Keratinocyte (primary cell): ENCODE data around the gene SNX21. TPM values are rescaled to one million over a fixed set of nuclear protein-coding genes. Genes with fewer than 3 reads are reported as not detected.

ENCODE experiments used
- DNase-seq: peaks from one replicate; pipeline ENCODE4 v3.0.0-alpha.2; 2011; ENCODE audit warnings: low read depth, missing footprints, low spot score
- FAIRE-seq: peaks from 2 replicates; lab custom pipeline; 2011; peaks lifted over from hg19 to GRCh38; lab: Jason Lieb, UNC
- H2AFZ ChIP-seq: 2 replicates; pipeline ENCODE4 v1.6.0; 2012; ENCODE audit warnings: low read length, control low read depth, inconsistent platforms; ENCODE audit not compliant: control insufficient read depth
- H3K27ac ChIP-seq: 2 replicates; pipeline ENCODE4 v1.5.1; 2011; ENCODE audit warnings: low read length; ENCODE audit not compliant: control insufficient read depth, insufficient read depth
- H3K27me3 ChIP-seq: 3 replicates; pipeline ENCODE4 v1.6.0; 2011; ENCODE audit warnings: low read length; ENCODE audit not compliant: control insufficient read depth, insufficient read depth; ENCODE audit errors: extremely low read depth
- H3K36me3 ChIP-seq, 2 experiments: 2 replicates in 1 of 2; 3 replicates in 1 of 2; pipeline ENCODE4 v1.5.1; 2011; ENCODE audit warnings: low read length in 2 of 2, mild to moderate bottlenecking in 1 of 2; ENCODE audit not compliant: control insufficient read depth in 2 of 2, insufficient read depth in 2 of 2; ENCODE audit errors: extremely low read depth in 1 of 2
- H3K4me1 ChIP-seq: 3 replicates; pipeline ENCODE4 v1.5.1; 2011; ENCODE audit warnings: low read length; ENCODE audit not compliant: control insufficient read depth, insufficient read depth; ENCODE audit errors: extremely low read depth
- H3K4me2 ChIP-seq: 3 replicates; pipeline ENCODE4 v1.6.0; 2011; ENCODE audit warnings: low read depth, low read length; ENCODE audit not compliant: control insufficient read depth, insufficient read depth; ENCODE audit errors: extremely low read depth
- H3K4me3 ChIP-seq, 3 experiments: fragments of 200-600 bp in 1 of 3; sonication (generic) in 1 of 3; 2 replicates in 2 of 3; 3 replicates in 1 of 3; pipeline ENCODE4 v1.5.1; 2011 to 2016; ENCODE audit warnings: low read length in 3 of 3, mild to moderate bottlenecking in 3 of 3, control low read depth in 2 of 3, inconsistent platforms in 1 of 3, low read depth in 1 of 3, mixed read lengths in 1 of 3, mixed run types in 1 of 3, moderate library complexity in 1 of 3; ENCODE audit not compliant: control insufficient read depth in 2 of 3, insufficient read depth in 2 of 3; ENCODE audit errors: extremely low read depth in 1 of 3
- H3K79me2 ChIP-seq: 2 replicates; pipeline ENCODE4 v1.6.0; 2012; ENCODE audit warnings: low read length; ENCODE audit not compliant: control insufficient read depth, insufficient read depth
- H3K9ac ChIP-seq: 3 replicates; pipeline ENCODE4 v1.6.0; 2011; ENCODE audit warnings: low read length; ENCODE audit not compliant: control insufficient read depth, insufficient read depth; ENCODE audit errors: extremely low read depth
- H3K9me1 ChIP-seq: 3 replicates; pipeline ENCODE4 v1.6.0; 2011; ENCODE audit warnings: low read length; ENCODE audit not compliant: control insufficient read depth, insufficient read depth; ENCODE audit errors: extremely low read depth
- H3K9me3 ChIP-seq: 2 replicates; pipeline ENCODE4 v1.5.1; 2012; ENCODE audit warnings: low read depth, low read length; ENCODE audit not compliant: control insufficient read depth
- H4K20me1 ChIP-seq: 3 replicates; pipeline ENCODE4 v1.6.0; 2011; ENCODE audit warnings: low read length; ENCODE audit not compliant: control insufficient read depth, insufficient read depth; ENCODE audit errors: extremely low read depth
- EZH2 ChIP-seq: IDR thresholded peaks from one replicate; pipeline ENCODE4 v1.6.1; 2012; ENCODE audit warnings: inconsistent platforms, mild to moderate bottlenecking, low read length, moderate library complexity
- dilution Hi-C: fragments of 300-500 bp; cut with MboI; formaldehyde crosslinking; loops from one replicate; pipeline ENCODE4 v1.7.0; 2020; ENCODE audit warnings: low sequenced_read_pairs; ENCODE audit not compliant: extremely low pct_ligation_motif_present
- polyA plus RNA-seq, 5 experiments: library from polyadenylated mRNA; depleted of rRNA in 3 of 5; stranded (reverse) in 3 of 5; stranded (forward) in 1 of 5; unstranded in 1 of 5; fragments of >200 nt; gene quantifications; 1 replicate in 1 of 5; 2 replicates in 3 of 5; 3 replicates in 1 of 5; pipeline versions ENCODE4 v1.2.1 to v1.2.3, GENCODE V29; 2011 to 2012; ENCODE audit warnings: missing spikeins in 2 of 5, low read depth in 1 of 5, low replicate concordance in 1 of 5
- TF ChIP-seq, protein P1 (sequence below), 3 experiments: IDR thresholded peaks in 1 of 3; conservative IDR thresholded peaks in 1 of 3; optimal IDR thresholded peaks in 1 of 3; 2 replicates in 2 of 3; 3 replicates in 1 of 3; pipeline versions ENCODE3 to v1.5.1; 2011; ENCODE audit warnings: low read length in 3 of 3, mild to moderate bottlenecking in 3 of 3, moderate library complexity in 2 of 3, control low read depth in 1 of 3, inconsistent platforms in 1 of 3; ENCODE audit not compliant: insufficient read depth in 2 of 3; ENCODE audit errors: extremely low read depth in 1 of 3

SNX21 gene
- polyA plus RNA-seq, 1 donor (not counting 4 experiments of a cell fraction or from before 2014, with no cell fraction given): 5.2 TPM

GRCh38 chr20:45859916-45860315 is 26.3 kb downstream of the SNX21 start:
- H3K27me3 ChIP-seq: no peaks in the 10 kb centered on the region
- peaks cover 2% of the 10 kb centered on the region for H3K9me1 ChIP-seq
- dilution Hi-C loops: no loop called here
- H3K4me1 ChIP-seq: peaks cover 14% of the 10 kb centered on the region
- H3K36me3 ChIP-seq: no peaks in the 10 kb centered on the region
- H2AFZ ChIP-seq: no peak overlapping the region
- FAIRE-seq: no peak
- TF ChIP-seq, protein P1, sequence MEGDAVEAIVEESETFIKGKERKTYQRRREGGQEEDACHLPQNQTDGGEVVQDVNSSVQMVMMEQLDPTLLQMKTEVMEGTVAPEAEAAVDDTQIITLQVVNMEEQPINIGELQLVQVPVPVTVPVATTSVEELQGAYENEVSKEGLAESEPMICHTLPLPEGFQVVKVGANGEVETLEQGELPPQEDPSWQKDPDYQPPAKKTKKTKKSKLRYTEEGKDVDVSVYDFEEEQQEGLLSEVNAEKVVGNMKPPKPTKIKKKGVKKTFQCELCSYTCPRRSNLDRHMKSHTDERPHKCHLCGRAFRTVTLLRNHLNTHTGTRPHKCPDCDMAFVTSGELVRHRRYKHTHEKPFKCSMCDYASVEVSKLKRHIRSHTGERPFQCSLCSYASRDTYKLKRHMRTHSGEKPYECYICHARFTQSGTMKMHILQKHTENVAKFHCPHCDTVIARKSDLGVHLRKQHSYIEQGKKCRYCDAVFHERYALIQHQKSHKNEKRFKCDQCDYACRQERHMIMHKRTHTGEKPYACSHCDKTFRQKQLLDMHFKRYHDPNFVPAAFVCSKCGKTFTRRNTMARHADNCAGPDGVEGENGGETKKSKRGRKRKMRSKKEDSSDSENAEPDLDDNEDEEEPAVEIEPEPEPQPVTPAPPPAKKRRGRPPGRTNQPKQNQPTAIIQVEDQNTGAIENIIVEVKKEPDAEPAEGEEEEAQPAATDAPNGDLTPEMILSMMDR (optimal IDR thresholded peaks at IDR 0.05 in 1 of 3, IDR thresholded peaks at IDR 0.05 in 1 of 3, conservative IDR thresholded peaks at IDR 0.05 in 1 of 3; ENCODE audit: extremely low read depth in 1 of 3, insufficient read depth in 2 of 3, low read length in 3 of 3): no peak
- TF ChIP-seq EZH2: no peak
- no peak overlapping the region for H3K9ac ChIP-seq
- H3K79me2 ChIP-seq: peaks cover 17% of the 10 kb centered on the region
- no peak overlapping the region for H3K4me2 ChIP-seq
- no peak for DNase-seq
- no peak overlapping the region for H3K4me3 ChIP-seq
- H3K27ac ChIP-seq: no peak overlapping the region
- H3K9me3 ChIP-seq: no peaks in the 10 kb centered on the region
- no peaks in the 10 kb centered on the region for H4K20me1 ChIP-seq

- FAIRE-seq: no peak
- no peak overlapping the region for H3K27ac ChIP-seq
- no peak for TF ChIP-seq EZH2
- TF ChIP-seq, protein P1 (optimal IDR thresholded peaks at IDR 0.05 in 1 of 3, IDR thresholded peaks at IDR 0.05 in 1 of 3, conservative IDR thresholded peaks at IDR 0.05 in 1 of 3; ENCODE audit: extremely low read depth in 1 of 3, insufficient read depth in 2 of 3, low read length in 3 of 3): no peak
Observed at GRCh38 chr20:45860560-45861220, 27.1 kb downstream of the SNX21 start.

More at GRCh38 chr20:45860560-45861220, 27.1 kb downstream of the SNX21 start:
- Histone ChIP-seq H3K36me3 (no peaks in the 10 kb centered on the region), H3K27me3 (no peaks in the 10 kb centered on the region), H3K4me3 (no peak overlapping the region), H3K79me2 (peaks cover 14% of the 10 kb centered on the region), H3K9me3 (no peaks in the 10 kb centered on the region), H3K4me2 (no peak overlapping the region), H3K4me1 (peaks cover 17% of the 10 kb centered on the region), H2AFZ (no peak overlapping the region), H3K9ac (no peak overlapping the region), H4K20me1 (no peaks in the 10 kb centered on the region), H3K9me1 (peaks cover 2% of the 10 kb centered on the region)
- dilution Hi-C loops: no loop called here
- no peak for DNase-seq
